IPS DF 4.7 (cell line): ENCODE data around the gene CARS2.
"Not testable (repeated sequence)": the region's sequence is repeated elsewhere in the genome, so short reads cannot be mapped to it uniquely, and the experiment has no call there.

Experiments
- DNase-seq: peaks from one replicate; pipeline ENCODE4 v3.0.0-alpha.2; 2013; ENCODE audit warnings: low spot score; ENCODE audit errors: extremely low read depth

CARS2 gene

GRCh38 chr13:110706570-110707372, 855 bp upstream of the CARS2 start:
- DNase-seq: no peak

DNA sequence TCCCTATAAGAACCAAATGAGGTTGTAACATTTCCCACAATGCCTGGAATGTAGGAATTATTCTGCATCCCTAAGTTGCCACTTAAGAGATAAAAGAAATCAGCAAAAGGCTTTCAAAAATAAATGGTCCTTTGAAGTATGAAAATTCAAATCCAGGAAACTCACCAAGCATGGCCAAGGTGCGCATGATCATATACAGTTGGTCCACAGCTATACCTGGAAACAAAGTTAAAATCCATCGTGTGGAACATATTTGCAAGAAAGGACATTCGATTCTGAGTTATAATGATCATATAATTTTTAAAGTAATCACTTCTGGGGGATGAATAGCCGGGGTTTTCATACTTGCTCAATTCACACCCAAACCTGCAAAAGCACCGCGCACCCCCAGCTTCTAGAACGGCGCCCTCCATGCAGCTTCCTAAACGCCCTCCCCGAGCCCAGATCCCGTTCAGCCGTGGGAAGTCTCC, 525 bp downstream of the CARS2 start:
- no peak for DNase-seq

DNA sequence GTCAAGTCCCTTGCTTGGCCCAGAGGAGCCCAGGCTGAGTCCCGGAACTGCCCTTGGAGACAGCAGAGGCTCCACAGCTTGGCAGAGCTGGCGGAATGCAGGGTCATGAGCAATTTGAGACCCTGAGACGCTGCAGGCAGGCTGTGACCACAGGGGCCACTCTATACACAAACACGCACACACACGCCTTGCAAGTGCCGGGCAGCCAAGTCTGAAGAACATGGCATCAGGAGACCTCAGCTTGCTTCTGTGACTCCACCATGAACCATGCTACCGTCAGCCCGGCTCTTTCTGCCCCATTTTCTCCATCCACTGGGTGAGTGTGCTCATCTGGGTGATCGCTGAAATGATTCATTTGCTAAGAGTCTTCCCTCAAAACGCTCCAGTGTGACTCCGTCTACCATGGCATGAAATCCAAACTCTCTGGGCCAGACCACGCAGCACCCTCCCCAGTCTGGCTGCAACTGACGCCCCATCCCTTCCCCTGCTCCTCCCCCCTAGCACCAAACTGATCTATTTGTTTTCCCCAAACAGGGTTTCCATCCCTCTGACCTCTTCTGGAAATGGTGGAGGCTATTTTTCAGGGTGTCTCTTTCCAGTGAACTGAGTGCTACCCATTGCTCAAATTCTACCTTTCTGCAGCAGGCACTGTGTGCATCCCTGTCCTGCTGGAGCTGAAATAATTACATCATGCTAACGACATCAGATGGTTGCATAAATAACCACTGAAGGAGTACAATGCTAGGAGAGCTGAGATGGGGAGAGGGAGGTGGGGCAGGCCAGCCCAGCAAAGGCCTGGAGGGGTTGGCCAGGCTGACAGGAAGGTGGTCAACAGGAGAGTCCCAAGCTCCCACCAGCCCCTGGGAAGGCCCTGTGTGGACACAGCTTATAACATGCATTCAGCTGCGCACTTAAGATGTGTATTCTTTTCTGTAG, 3.1 kb downstream of the CARS2 start:
- no peak for DNase-seq

DNA sequence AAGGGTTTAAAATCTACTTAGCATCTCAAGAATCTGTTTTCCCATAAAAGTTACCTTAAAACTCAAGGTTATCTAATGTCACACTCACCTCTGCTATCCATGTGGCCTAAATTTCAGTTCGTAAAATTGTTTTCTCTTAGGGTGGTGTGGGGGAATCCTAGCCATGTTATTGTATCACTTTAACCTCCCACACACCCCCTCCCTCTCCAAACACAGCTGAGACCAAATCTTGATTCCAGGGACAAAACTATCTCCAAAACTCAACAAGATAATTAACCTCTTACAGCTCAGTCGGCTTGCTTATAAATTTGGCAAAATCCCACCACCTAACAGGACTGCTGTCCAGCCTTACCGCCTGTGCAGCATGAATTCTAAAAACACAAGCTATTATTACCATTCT, 3.8 kb downstream of the CARS2 start:
- no peak for DNase-seq

DNA sequence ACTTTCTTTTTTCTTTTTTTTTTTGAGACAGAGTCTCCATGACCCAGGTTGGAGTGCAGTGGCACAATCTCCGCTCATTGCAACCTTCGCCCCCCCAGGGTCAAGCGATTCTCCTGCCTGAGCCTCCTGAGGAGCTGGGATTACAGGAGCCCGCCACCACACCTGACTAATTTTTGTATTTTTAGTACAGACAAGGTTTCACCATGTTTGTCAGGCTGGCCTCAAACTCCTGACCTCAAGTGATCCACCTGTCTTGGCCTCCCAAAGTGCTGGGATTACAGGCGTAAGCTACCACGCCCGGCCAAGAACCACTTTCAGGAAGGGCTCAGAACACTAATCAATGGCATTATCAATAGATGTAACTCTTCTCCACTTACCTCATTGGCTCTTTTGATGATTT, 4.9 kb downstream of the CARS2 start:
- not testable (repeated sequence) for DNase-seq

GRCh38 chr13:110700641-110701040, 5.3 kb downstream of the CARS2 start:
- DNase-seq: no peak

- DNase-seq: no peak
These were observed 5.7 kb downstream of the CARS2 start for GRCh38 chr13:110700186-110700585.

DNA sequence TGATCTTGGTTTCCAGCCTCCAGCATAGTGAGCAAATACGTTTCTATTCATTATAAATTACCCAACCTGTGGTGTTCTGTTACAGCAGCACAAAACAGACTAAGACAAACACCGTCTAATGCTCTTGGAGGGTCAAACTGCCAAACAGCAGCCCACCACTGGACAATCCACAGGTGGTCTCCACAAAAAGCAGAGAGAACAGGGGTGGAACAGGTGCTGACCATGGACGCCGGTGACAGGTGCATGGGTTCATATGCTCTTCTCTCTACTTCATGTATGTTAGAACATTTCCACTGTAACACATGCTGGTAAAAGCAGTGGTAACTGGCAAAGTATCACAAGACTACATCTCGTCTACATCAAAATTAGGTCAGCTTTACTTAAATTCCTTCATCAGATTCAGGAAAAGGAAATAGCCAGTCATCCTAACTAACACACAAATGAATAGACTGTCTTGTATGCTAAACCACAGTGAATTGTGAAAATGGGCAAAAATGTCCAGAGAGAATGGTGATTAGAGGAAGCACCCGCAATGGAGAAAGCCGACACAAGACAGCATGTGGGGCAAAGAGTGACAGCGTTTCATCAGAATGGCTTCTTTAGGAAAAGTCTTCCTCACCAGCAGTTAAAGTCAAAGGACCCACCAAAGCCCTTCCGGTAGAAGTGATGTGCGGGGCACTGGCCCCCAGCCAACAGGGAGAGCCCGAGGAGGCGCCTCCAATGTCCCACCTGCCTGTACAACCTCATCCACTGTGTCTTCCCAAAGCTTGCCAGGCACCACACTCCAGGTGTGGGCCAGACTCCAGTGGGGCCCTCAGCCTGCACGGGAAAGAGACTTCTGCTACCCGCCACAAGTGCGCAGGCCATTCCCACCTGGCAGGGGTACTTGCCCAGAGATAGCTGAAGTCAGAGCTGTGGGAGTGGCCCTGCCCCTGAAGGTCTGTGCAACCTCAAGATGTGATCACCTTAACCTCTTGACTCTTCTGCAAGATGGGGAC, 6.5 kb downstream of the CARS2 start:
- no peak for DNase-seq

DNA sequence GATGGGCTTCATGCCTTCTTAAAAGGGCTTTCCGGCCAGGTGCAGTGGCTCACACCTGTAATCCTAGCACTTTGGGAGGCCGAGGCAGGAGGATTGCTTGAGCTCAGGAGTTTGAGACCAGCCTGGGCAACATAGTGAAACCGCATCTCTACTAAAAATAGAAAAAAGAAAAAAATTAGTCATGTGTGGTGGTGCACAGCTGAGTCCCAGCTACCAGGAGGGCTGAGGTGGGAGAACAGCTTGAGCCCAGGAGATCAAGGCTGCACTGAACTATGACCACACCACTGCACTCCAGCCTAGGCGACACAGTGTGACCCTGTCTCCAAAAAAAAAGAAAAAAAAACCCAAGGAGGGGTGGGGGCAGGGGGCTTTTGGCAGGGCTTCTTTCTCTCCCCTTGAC, 7.2 kb downstream of the CARS2 start:
- no peak for DNase-seq

DNA sequence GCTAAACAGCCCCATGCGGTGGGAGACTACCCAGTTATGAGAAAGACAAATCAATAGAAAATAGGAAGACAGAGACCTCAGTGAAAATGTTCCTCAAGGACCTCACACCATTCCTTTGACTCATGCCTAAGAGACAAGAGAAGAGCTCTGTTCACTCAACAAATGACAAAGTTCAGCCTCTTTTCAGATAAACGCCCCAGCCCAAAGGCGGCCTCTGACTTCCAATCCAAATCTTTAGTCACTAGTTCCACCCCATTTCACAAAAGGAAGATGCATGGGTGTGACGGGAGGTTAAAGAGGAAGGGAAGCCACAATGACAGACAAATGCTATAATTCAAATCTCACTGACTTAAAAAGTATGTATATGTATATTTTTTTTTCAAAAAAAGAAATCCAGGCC, 8.1 kb downstream of the CARS2 start:
- DNase-seq: no peak

- DNase-seq: no peak
These were observed 9.1 kb downstream of the CARS2 start for GRCh38 chr13:110696776-110697175.

DNA sequence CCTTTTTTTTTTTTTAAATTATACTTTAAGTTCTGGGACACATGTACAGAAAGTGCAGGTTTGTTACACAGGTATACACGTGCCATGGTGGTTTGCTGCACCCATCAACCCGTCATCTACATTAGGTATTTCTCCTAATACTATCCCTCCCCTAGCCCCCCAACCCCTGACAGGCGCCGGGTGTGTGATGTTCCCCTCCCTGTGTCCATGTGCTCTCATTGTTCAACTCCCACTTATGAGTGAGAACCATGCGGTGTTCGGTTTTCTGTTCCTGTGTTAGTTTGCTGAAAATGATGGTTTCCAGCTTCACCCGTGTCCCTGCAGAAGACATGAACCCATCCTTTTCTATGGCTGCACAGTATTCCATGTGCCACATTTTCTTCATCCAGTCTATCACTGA, 10.1 kb downstream of the CARS2 start:
- not testable (repeated sequence) for DNase-seq

DNA sequence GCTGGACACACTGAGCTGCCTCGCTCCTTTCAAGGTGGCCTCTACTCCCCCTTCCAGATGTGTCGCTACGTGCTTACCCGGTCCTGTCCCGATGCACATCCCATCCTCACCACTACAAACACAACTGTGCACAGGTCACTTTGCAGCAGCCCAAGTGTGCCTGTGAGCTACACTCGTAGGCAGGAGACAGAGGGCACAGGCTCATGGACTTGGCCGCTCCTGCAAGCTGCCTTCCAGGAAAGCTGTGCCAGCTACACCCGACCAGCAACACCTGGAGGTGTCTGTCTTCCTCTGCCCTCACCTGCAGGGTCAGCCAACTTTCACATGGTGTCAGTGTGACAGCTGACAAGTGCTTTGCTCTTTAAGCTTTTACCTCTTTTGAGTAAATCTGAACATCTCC, 15.4 kb downstream of the CARS2 start:
- no peak for DNase-seq

GRCh38 chr13:110689711-110690110, 16.2 kb downstream of the CARS2 start:
- no peak for DNase-seq

- no peak for DNase-seq
These were observed 16.9 kb downstream of the CARS2 start for GRCh38 chr13:110689041-110689440.

GRCh38 chr13:110687736-110688135, 18.2 kb downstream of the CARS2 start:
- DNase-seq: no peak

- DNase-seq: no peak
These were observed 20.5 kb downstream of the CARS2 start for GRCh38 chr13:110685305-110686020.

- no peak for DNase-seq
These were observed 21.4 kb downstream of the CARS2 start for GRCh38 chr13:110684388-110685056.

- DNase-seq: no peak
These were observed 22.0 kb downstream of the CARS2 start for GRCh38 chr13:110683921-110684320.
